HG02623 (cell line): ENCODE measurements around the gene RPS15A.

Source experiments
- ATAC-seq: cut with Tn5 transposase; IDR thresholded peaks from one replicate; pipeline ENCODE4 v1.9.1; 2021; ENCODE audit warnings: moderate library complexity; ENCODE audit not compliant: unreplicated experiment

The RPS15A gene

DNA sequence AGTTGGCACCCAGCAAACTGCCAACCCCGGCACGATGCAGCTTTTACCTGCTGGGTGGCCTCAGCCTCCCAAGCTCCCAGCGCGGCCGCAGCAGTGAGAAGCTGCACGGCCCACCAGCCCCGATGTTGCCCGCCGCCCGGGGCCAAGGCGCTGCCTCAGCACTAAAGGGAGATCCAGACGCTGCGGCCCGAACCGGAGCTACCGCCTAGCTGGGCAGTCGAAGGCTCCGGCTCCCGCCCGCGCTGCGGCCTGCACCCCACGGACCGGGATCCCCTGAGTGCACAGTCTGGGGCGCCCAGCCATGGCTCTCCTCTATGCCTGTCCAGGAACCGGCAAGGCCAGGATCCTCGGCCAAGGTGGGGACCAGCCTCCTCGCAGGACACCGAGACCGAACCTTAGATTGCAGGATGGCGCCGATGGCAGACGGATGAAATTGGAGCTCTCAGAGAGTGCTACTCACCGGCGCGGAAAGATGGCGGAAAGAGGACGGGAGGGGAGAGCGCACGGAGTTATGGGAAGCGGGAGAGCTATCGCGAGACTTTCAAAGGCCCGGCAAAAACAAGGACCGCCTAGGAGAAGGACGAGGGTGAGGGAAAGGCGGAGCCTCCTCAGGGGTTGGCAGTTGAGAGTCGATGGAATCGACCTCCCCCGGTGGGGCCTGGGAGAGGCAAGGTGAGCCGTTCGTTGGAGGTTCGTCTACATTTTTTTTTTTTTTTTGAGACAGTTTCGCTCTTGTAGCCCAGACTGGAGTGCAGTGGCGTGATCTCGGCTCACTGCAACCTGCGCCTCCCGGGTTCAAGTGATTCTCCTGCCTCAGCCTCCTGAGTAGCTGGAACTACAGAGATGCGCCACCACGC is at the start of gene RPS15A:
RPS15A (minus strand) TSS at position 485 of the 857 bp plus-strand sequence. CDS start 1,221 bp downstream, outside the sequence.
- ATAC-seq: peak; percentile 80

DNA sequence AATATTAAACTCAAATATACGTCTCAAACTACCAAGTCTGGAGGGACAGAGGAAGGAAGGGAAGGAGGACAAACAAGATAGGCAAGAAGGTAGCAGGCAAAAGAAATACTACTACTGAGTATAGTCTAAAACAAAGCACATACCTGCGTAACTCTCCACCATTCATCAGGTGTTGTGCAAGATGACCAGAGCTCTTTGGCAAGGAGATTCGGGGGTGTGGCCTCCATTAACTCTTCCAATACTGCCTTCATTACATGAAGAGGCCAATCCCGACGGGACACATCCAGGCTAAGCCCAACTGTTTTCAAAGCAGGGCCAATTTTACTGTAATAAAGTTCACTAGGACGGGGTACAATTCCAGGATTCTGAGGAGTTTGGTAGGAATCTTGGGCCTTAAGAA is 49.4 kb upstream of the RPS15A start:
- no peak for ATAC-seq

- ATAC-seq: no peak
Measured at GRCh38 chr16:18836702-18837101, 46.6 kb upstream of the RPS15A start.

GRCh38 chr16:18834864-18835263 is 44.7 kb upstream of the RPS15A start:
- no peak for ATAC-seq

- ATAC-seq: no peak
Measured at GRCh38 chr16:18833707-18834505, 43.8 kb upstream of the RPS15A start.

- ATAC-seq: no peak
Measured at GRCh38 chr16:18832613-18833012, 42.5 kb upstream of the RPS15A start.

DNA sequence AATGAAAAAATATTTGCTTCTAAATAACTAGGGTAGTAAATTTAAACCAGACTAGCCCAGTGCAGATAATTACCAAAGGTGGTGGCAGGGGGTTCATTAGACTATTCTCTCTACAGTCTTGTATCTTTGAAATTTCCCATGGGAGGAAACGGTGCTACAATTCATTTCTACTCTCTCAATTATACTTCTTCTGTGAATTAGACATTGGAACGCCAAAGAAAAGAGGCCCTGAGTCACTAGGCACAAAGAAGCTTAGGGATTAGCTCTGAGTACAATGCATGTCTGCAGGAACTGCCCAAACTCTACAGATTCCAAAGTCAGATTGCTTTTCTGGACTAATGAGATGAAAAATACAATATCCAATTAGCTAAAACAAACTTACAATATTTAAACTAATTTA is 41.9 kb upstream of the RPS15A start:
- ATAC-seq: no peak

DNA sequence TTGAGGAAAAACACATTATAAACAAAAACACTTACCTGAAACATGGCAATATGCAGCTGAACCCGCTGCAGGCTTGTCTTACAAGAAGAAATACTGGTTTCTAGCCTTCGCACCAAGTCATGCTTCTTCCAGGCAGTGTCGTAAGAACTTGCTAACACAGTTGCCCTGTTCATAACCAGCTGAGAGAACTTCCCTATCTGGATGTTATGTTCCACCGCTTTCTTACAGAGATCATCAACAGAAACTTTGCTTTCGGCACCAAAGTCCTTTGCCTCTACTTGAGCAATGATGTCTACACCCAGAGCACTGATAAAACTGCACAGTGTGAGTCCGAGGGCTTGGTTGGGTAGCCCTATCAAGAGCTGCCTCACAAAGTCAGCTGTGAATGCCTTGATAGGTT is 39.1 kb upstream of the RPS15A start:
- no peak for ATAC-seq

DNA sequence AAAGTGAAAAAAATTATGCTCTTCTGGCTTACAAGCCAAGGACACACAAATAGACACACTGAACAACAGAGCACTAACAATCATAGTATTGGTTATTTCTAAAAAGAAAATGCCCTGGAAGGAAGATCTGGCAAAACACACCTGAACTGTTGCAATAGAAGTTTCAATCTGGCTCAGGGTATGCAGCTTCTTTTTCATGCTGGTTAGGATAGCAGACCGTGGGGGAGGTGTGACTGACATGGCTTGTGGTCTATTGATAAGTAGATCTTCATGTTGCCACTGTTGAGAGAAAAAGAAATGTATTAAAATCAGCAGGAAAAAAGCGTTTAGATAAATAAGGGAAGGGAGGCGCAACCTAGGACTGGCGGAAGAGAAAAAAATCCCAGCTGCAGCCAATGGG is 37.8 kb upstream of the RPS15A start:
- ATAC-seq: no peak

DNA sequence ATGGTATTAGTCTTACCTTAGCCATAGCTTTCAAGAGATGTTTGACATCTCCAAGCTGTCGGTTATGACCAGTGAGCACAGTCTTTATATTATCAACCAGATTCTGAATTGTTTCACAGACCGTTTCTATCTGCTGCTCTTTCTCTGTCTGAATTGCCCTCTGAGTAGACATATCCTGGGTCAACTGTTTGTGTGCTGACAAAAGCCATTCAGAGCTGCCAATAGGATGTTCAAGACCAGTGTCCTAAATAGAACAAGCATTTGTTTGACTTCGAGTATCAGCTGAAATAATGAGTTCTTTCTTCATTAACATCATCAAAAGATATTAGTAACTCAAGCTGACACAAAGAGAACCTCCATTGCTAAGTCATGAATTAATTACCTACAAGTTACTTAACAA is 26.2 kb upstream of the RPS15A start:
- no peak for ATAC-seq

DNA sequence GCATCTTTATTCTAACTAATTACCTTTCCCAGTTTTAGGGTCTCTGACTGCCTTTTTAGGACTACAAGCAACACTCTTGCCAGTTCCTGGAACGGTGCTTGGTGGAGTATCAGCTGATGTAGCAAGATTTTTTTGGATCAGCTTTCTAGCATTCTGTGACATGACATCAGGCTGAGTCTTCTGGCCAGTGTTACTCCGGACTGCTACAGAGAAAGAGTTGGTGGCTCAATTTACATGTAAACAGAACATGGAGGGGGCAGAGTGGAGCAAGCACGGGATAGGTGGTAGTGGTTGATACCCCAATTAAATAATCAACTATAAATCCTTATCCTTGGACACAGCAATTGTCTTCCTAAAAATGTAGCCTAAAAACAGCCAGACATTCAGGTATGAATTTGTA is 21.8 kb upstream of the RPS15A start:
- no peak for ATAC-seq

GRCh38 chr16:18809165-18809564 is 19.0 kb upstream of the RPS15A start:
- ATAC-seq: no peak

DNA sequence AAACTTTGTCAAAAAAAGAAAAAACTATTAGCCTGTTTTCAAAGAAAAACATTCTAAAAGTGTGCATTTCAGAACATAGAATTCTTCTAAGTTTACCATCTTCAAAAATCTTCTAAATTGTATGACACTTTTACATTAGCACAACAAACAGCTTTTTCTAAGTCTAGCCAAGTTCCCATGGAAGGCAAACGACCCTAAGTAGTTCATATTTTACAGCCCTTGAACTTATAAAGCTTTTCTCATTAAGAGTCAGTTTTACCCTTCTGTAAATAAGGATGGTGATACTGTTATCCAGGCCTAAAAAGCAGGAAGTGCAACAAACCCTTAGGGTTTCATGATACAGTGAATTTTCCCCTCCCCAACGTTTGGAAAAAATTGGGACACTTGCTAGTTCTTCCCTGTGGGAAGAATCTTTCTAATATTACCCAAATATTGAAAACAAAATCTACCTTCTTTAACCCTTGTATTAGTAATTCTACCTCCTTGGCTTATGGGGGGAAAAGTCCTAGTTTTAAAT is 15.2 kb upstream of the RPS15A start:
- ATAC-seq: no peak

GRCh38 chr16:18804540-18804939 is 14.4 kb upstream of the RPS15A start:
- ATAC-seq: no peak

GRCh38 chr16:18803569-18804462 is 13.7 kb upstream of the RPS15A start:
- no peak for ATAC-seq

DNA sequence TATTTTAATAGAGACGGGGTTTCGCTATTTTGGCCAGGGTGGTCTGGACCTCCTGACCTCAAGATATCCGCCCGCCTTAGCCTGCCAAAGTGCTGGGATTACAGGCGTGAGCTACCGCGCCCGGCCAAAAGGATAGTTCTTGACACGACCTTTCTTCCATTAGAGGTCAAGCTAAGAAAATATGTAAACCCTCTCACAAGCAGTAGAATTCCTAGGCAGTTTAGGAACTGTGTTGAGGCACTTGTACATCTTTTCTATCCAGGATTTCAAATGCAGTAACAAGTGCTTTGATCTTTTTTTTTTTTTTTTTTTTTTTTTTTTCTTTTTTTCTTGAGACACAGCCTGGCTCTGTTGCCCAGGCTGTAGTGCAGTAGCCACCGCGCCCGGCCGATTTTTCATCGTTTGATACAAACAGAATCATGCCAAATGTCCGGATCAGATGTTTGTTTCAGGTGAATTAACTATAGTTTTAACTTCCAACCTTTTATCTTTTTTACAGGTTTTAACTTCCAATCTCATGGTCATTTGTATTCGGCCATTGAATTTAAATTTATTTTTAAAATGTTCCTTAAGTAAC is 12.7 kb upstream of the RPS15A start:
- no peak for ATAC-seq

DNA sequence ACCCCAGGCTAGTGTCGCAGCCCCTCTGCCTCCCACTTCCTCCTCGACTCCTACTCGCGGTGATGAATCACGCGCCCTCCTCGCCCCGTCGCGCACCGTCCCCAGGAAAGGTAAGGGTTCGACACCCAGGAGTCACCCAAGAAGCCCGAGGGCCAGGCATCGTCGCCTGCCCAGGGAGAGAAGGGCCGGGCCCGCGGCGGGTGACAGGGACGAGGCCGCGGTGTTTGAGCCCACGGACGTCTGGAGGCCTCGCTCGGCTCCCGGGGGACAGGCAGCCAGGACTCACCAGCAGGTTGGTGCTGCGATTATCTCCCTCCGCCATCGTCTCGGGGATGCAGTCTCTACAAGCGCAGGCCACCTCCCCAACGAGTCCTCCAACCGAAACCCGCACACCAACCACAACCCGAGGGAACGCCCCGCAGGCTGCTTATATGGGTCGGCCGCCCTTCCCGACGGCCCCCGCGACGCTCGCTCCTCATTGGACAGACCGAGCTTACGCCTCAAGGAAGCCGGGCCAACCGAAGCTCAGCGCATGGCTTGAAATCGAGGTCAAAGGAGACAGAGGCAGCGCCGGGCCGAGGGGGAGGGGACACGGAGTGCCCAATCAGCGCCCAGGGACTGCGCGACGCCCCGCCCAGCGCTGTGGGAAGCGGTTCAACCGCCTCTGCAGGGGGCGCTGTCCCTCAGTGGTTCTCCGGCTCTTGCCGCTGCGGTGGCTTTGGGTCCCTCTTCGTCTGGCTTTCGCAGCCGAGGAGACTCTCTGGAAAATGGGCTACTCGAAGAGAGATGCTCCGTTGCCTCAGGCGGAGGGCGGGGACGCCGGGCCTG is 11.2 kb upstream of the RPS15A start, which contains the start of gene ARL6IP1:
ARL6IP1 (minus strand) TSS at position 405 of the 828 bp plus-strand sequence; CDS start at position 322, 83 bp downstream.
- ATAC-seq: peak; percentile 93

GRCh38 chr16:18800775-18801144 is 10.6 kb upstream of the RPS15A start:
- ATAC-seq: no peak

- no peak for ATAC-seq
Measured at GRCh38 chr16:18800293-18800692, 10.2 kb upstream of the RPS15A start.

- ATAC-seq: no peak
Measured at GRCh38 chr16:18799500-18799899, 9.4 kb upstream of the RPS15A start.
